Stimulated activated CD4-positive, alpha-beta T cell treated with anti-CD3 and anti-CD28 coated beads, Interleukin-4, amount 100 ng/mL, for 1 hour (primary cell): Measurements from ENCODE around the gene NFIA.

ENCODE experiments used
- DNase-seq: peaks from one replicate; pipeline ENCODE4 v3.0.0-alpha.2; 2020

The NFIA gene

GRCh38 chr1:61226791-61227567, 144.6 kb downstream of the NFIA start:
- DNase-seq = no peak

DNA sequence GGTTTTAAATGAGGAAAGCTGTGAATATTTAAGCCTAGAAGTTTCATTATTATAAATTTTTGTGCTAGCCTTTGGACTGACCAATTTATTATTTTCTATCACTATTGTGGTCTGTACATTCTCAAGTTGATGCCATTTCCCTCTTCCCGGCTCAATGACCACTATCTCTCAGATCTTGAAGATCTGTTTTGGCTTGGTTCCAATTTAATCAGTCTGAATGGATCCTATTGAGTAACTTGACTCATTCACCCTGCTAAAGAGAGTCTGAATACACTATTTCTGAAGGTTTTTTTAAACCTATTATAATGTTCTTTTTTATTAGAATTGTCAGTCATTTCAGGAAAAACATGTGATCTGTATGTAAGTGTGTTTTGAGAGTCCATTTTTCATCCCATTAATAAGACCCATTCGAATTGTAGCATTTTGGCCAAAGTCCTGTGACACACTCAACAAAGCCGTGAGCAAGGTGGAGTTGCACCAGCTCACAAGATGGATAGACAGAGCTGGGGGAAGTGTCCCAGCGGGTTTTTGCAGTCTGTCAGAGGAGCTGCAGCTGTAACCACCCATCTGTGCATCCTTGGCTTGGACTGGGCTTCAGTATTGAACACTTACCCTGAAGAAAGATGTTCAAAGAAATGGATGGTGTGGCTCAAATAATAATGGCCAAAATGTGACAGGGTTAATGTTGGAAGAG, 145.6 kb downstream of the NFIA start:
- DNase-seq = no peak

DNA sequence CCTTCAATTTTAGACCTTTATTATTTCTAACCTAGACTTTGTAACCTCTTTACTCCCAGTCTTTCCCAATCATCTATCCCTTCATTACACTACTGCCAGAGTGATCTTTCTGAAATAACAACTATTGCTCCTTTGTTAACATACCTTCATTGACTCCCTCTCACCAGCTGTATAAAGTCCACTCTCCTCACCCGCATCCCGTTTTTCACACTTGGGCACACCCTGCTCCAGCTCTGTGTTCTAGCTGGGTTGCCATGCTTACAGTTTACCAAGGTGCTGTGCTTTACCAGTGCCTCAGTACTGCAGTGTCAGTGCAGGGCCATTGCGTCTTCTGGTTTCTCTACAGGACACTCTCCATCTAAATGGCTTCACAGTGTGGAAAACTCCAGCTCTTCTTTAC, 148.2 kb downstream of the NFIA start:
- no peak for DNase-seq

- no peak for DNase-seq
These were observed 149.4 kb downstream of the NFIA start for GRCh38 chr1:61231795-61232194.

DNA sequence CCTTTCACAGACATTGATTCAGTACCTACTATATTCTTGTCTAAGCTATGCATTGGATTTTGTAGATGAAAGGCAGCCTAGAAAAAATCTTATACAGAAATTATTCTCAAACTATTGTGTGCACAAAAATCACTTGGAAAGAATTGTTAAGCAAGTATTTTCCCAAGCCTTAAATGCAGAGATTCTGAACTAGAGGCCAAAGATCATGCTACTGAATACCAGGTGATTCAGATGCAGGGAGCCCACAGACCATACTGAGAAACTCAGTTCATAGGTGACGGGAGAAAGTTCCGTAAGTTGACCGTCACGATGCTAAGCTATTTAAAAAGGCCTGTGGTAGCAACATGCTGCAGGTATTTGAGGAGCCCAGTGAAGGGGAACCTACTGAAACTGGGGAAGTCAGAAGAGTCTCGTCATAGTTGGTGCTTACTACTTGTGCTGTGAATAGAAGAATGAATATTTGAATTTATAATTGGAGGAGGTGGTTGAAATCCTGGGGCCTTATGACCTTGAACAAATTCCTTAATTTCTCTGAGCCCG, 150.8 kb downstream of the NFIA start:
- DNase-seq = no peak

DNA sequence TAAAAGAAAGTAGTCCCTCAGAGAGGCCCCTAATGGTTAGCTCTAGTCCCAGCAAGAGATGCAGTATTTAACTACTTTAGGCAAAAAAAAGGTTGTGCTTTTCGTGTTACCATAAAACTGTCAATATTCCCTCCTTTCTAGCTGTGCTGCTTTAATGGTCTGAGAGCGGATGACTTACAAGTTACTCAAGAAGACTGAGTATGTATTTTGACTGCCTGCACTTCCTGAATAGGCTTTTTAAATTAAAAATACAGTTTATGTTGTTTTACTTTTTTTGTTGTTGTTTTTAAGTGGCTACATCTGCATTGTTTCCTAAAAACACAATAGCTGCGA, 152.2 kb downstream of the NFIA start:
- no peak for DNase-seq

- DNase-seq = no peak
These were observed 154.8 kb downstream of the NFIA start for GRCh38 chr1:61237147-61237546.

GRCh38 chr1:61237659-61238358, 155.4 kb downstream of the NFIA start:
- DNase-seq = no peak

- DNase-seq = no peak
These were observed 156.0 kb downstream of the NFIA start for GRCh38 chr1:61238359-61238665.

DNA sequence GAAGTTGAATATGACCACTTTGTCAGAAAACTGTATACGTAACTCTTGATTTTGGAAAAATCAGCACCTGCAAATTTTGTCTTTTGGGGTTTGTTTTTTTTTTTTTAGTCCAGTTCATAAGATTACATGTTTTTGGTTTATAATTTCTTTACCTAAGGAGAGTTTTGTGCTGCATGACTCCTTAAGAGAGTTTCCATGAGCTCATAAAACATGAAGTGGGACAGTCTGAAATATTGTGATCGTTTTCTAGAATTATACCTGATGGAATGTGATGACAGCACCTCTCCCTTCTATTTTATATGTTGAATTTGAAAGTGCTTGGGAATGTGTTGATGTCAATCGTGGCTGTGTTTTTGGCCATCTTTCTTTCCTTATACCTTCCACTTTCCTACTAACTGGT, 158.5 kb downstream of the NFIA start:
- DNase-seq = no peak

DNA sequence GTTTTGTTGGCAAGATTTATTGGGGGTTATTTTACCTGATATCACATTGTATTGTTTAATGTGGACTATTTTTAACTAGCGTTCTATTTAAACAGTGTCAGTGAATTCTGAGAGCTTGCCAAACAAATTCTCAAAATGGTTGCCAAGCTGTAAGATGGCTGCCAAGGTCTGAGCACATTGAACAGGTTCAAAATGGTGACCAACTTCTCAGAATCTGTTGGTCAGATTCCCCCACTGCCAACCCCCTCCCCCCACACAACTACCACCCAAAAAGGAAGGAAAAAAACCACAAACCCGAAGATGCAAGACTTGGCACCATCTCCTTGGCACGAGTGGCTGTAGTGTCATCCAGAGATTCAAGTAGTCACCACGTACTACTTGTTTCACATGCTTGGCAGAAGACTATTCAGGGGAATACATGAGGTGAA, 159.1 kb downstream of the NFIA start:
- DNase-seq = no peak

- DNase-seq = no peak
These were observed 159.6 kb downstream of the NFIA start for GRCh38 chr1:61241973-61242381.

DNA sequence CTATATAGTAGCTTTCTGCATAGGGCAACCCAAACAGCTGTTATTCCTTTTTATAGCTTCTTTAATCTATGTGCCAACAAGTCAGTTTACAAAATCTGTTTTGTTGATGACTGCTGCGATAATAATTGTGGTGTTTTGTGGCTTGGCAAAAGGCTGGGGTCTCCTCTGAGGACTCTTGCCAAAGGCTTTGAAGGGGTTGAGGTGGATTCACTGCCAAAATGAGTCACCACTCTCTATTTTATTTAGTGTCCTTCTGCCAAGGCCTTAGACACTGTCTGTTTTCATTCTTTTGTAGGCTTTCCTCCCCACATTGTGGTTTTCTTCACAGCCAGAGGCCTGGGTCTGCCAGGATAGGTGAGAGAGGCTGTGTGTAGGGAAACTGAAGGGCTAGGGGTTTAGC, 161.8 kb downstream of the NFIA start:
- no peak for DNase-seq

GRCh38 chr1:61245696-61246400, 163.5 kb downstream of the NFIA start:
- DNase-seq = no peak

- no peak for DNase-seq
These were observed 164.9 kb downstream of the NFIA start for GRCh38 chr1:61247051-61247825.

DNA sequence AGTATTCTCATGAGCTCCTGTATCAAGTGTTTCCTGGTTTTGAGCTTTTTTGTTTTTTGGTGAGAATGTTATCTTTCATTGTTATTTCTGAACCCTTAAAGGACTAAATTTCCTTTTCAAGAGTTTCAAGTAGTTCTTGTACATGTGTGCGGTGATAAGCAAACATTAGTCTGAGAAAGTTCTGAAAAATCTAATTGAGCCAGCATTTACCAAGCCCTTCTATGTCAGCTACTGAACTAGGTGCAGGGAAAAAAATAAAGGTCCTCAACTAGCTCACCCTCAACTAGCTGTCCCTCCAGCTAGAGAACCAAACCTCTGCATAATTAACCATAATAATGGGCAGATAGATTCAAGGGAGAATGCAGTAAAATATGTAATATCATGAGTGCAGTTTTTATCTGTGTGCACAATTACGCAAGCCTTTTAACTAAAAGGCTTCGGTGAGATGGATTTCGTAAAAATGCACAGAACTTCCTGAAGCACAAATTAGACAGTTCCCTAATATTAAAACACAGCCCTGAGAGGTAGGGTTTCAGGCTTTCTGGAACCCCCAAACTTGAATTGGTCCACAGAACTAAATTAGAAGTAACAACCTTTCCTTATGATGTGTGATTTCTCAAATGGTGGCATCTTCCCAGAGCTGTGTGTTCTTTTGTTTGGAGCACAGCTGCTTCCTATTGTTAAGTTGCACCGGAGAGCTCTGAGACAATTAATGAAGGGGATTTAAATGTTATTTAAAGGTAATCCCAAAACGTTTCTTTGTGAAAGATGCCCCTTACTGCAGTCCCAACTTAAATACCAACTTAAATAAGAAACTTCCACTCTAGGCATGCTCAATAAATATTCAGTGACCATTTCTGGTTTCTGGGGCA, 165.8 kb downstream of the NFIA start:
- no peak for DNase-seq

- DNase-seq = no peak
These were observed 168.6 kb downstream of the NFIA start for GRCh38 chr1:61250933-61251332.

GRCh38 chr1:61253059-61253735, 170.8 kb downstream of the NFIA start:
- DNase-seq = no peak

- DNase-seq = no peak
These were observed 171.7 kb downstream of the NFIA start for GRCh38 chr1:61253912-61254633.
